HFFc6 (cell line): ENCODE measurements around the gene CD274. TPM values are rescaled to one million over a fixed set of nuclear protein-coding genes. Genes with fewer than 3 reads are reported as not detected.
"Not testable (repeated sequence)": the region's sequence is repeated elsewhere in the genome, so short reads cannot be mapped to it uniquely, and the experiment has no call there.

ENCODE experiments used
- DNase-seq: peaks from one replicate; pipeline ENCODE4 v3.0.0-alpha.2; 2018
- H3K27ac Mint-ChIP-seq: 2 replicates; pipeline ENCODE4 v1.8.0; 2020; ENCODE audit warnings: mild to moderate bottlenecking, mixed read lengths
- H3K27me3 Mint-ChIP-seq: 2 replicates; pipeline ENCODE4 v1.8.0; 2021; ENCODE audit warnings: mild to moderate bottlenecking, moderate library complexity, mixed read lengths; ENCODE audit not compliant: insufficient read depth
- H3K36me3 Mint-ChIP-seq: 2 replicates; pipeline ENCODE4 v1.8.0; 2021; ENCODE audit warnings: low read depth, mixed read lengths
- H3K4me1 Mint-ChIP-seq: 2 replicates; pipeline ENCODE4 v1.8.0; 2020; ENCODE audit warnings: low read depth, mixed read lengths
- H3K4me3 Mint-ChIP-seq: 2 replicates; pipeline ENCODE4 v1.8.0; 2020; ENCODE audit warnings: mild to moderate bottlenecking, moderate library complexity, mixed read lengths
- H3K9me3 Mint-ChIP-seq: 2 replicates; pipeline ENCODE4 v1.8.0; 2020; ENCODE audit warnings: mild to moderate bottlenecking, mixed read lengths
- CTCF ChIP-seq: fragments of 200-600 bp; sonication (generic); IDR thresholded peaks from 2 replicates; pipeline ENCODE4 v1.5.0; 2021; ENCODE audit warnings: antibody characterized with exemption, mild to moderate bottlenecking
- total RNA-seq, 6 experiments: library from RNA; stranded (reverse); fragmentation: NEBNext Ultra II Directional; extraction: Animal tissue kit (Norgen Biotek cat#: 25700); gene quantifications; 2 replicates in 1 of 6; 3 replicates in 5 of 6; pipeline ENCODE4 v1.2.3, GENCODE V29; 2021

The CD274 gene
- total RNA-seq, 6 experiments from 2014 or later = 10.3 to 15.9 (median 13.0) TPM

DNA sequence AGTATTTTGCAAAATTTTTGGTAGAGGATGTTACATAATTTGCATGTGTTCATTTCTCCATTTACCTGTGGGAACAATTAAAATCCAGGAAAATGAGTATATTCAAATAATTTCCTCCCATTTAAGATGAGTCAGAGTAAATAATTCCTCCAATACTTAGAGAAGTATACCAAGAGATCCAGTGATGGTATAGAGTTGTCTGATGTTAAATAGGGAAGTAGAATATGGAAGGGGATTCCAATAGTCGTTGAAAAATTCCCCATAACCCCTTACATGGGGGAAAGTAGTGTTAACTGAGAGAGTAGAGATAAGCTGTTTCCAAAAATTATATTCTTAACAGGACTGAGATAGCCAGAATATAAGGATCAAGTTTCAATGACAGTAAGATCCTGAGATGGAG, 15.7 kb downstream of the CD274 start:
- TF ChIP-seq CTCF = no peak
- Mint-ChIP-seq H3K36me3 (peaks cover 71% of the 10 kb centered on the region), H3K4me3 (no peak overlapping the region), H3K4me1 (peaks cover 44% of the 10 kb centered on the region), H3K27me3 (0 out of 2 replicates have a peak, but pooled peaks cover 2% of the 10 kb centered on the region), H3K27ac (peak overlapping the region; percentile 42), H3K9me3 (no peaks in the 10 kb centered on the region)
- no peak for DNase-seq

DNA sequence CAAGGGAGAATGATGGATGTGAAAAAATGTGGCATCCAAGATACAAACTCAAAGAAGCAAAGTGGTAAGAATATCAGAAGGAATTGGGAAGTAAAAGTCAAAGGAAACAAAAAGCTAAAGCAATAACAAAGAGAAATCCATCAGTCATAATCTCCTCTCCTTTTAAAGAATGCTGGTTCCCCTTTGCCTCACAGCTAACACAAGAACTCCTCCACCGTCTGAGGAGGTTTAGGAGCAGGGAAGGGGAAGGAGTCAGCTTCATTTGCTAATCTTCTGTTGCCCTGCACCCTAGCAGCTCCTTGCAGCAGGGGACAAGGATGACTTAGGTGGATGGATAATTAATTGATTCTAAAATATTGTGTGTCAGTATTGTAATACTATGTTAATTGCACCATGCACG, 16.4 kb downstream of the CD274 start:
- H3K9me3 Mint-ChIP-seq = no peaks in the 10 kb centered on the region
- H3K36me3 Mint-ChIP-seq = peaks cover 71% of the 10 kb centered on the region
- no peak overlapping the region for H3K4me3 Mint-ChIP-seq
- peak overlapping the region; percentile 34 for H3K27ac Mint-ChIP-seq
- DNase-seq = no peak
- H3K27me3 Mint-ChIP-seq = 0 out of 2 replicates have a peak, but pooled peaks cover 2% of the 10 kb centered on the region
- peaks cover 44% of the 10 kb centered on the region for H3K4me1 Mint-ChIP-seq
- TF ChIP-seq CTCF = no peak

DNA sequence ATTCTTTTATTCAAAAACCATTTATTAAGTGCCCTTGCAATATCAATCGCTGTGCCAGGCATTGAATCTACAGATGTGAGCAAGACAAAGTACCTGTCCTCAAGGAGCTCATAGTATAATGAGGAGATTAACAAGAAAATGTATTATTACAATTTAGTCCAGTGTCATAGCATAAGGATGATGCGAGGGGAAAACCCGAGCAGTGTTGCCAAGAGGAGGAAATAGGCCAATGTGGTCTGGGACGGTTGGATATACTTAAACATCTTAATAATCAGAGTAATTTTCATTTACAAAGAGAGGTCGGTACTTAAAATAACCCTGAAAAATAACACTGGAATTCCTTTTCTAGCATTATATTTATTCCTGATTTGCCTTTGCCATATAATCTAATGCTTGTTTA, 18.5 kb downstream of the CD274 start:
- Mint-ChIP-seq H3K36me3 (peaks cover 57% of the 10 kb centered on the region), H3K4me3 (no peak overlapping the region), H3K27me3 (0 out of 2 replicates have a peak, but pooled peaks cover 2% of the 10 kb centered on the region), H3K27ac (peak overlapping the region; percentile 36; the same call in 1 of the 2 replicates), H3K9me3 (no peaks in the 10 kb centered on the region), H3K4me1 (peaks cover 44% of the 10 kb centered on the region)
- no peak for DNase-seq
- no peak for TF ChIP-seq CTCF

DNA sequence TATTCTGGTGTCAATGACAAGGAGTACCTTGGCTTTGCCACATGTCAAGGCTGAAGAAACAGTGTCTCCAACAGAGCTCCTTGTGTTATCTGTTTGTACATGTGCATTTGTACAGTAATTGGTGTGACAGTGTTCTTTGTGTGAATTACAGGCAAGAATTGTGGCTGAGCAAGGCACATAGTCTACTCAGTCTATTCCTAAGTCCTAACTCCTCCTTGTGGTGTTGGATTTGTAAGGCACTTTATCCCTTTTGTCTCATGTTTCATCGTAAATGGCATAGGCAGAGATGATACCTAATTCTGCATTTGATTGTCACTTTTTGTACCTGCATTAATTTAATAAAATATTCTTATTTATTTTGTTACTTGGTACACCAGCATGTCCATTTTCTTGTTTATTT, 19.8 kb downstream of the CD274 start:
- Mint-ChIP-seq H3K9me3 (no peaks in the 10 kb centered on the region), H3K27ac (peak overlapping the region; percentile 42; the same call in 1 of the 2 replicates)
- no peak; the same call in 1 of the 2 replicates for TF ChIP-seq CTCF

DNA sequence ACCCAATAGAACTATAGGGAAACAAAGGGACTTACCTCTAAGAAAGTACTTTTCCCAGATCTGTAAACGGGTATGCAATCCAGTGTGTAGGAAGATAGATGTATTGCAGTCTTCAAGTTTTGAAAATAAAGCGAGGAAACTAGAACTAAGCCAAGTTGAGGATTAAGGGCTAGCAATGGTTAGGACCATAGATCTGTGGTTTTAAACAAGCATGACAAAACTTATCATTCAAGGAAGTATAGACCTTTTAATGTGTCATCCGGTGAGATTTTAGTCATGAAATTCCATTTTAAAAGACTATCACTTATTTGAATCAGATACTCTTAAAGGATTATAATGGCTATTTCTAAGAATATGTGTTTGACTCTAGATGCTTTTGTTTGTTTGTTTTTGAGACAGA, 20.5 kb downstream of the CD274 start:
- 0 out of 2 replicates have a peak, but pooled peaks cover 2% of the 10 kb centered on the region for H3K27me3 Mint-ChIP-seq
- H3K9me3 Mint-ChIP-seq = no peaks in the 10 kb centered on the region
- no peak overlapping the region for H3K27ac Mint-ChIP-seq
- no peak for DNase-seq
- H3K36me3 Mint-ChIP-seq = peaks cover 43% of the 10 kb centered on the region
- H3K4me3 Mint-ChIP-seq = no peak overlapping the region
- peaks cover 43% of the 10 kb centered on the region for H3K4me1 Mint-ChIP-seq
- TF ChIP-seq CTCF = no peak

More for the DNA sequence above, 19.8 kb downstream of the CD274 start:
- Mint-ChIP-seq H3K4me3 (no peak overlapping the region), H3K4me1 (peaks cover 44% of the 10 kb centered on the region), H3K27me3 (0 out of 2 replicates have a peak, but pooled peaks cover 2% of the 10 kb centered on the region), H3K36me3 (peaks cover 50% of the 10 kb centered on the region)
- DNase-seq = no peak

- H3K4me1 Mint-ChIP-seq, H3K36me3 Mint-ChIP-seq, H3K27me3 Mint-ChIP-seq, H3K27ac Mint-ChIP-seq, H3K4me3 Mint-ChIP-seq, DNase-seq, H3K9me3 Mint-ChIP-seq: not testable (repeated sequence)
Observed at GRCh38 chr9:5475611-5476010, 25.3 kb downstream of the CD274 start.
